Activated CD8-positive, alpha-beta T cell treated with anti-CD3 and anti-CD28 coated beads, Interleukin-2, amount 10 ng/mL, durations not matched to agents 7 days and 5 days (primary cell): ENCODE data around the gene MAN2A2. TPM values are rescaled to one million over a fixed set of nuclear protein-coding genes. Genes with fewer than 3 reads are reported as not detected.
"Not testable (repeated sequence)": the region's sequence is repeated elsewhere in the genome, so short reads cannot be mapped to it uniquely, and the experiment has no call there.

Source experiments
- ATAC-seq: fragments of 150-1000 bp; cut with Tn5 transposase; one replicate; pipeline ENCODE4 v1.10.0; 2021; ENCODE audit warnings: moderate library complexity
- CTCF ChIA-PET: fragments of 350-600 bp; sonication (Branson Sonifier 250); formaldehyde crosslinking; loops from one replicate; lab custom pipeline; 2021; ENCODE audit warnings: antibody characterized with exemption; lab: Charles Lee
- POLR2A ChIA-PET: fragments of 350-600 bp; sonication (Branson Sonifier 250); formaldehyde crosslinking; loops from one replicate; lab custom pipeline; 2021; ENCODE audit warnings: antibody characterized with exemption; lab: Charles Lee
- DNase-seq: peaks from one replicate; pipeline ENCODE4 v3.0.0-alpha.2; 2020
- H3K27ac Mint-ChIP-seq: one replicate; pipeline ENCODE4 v1.8.0; 2021; ENCODE audit warnings: mild to moderate bottlenecking, mixed read lengths
- H3K27me3 Mint-ChIP-seq: one replicate; pipeline ENCODE4 v1.8.0; 2021; ENCODE audit warnings: low read depth, mixed read lengths
- H3K36me3 Mint-ChIP-seq: one replicate; pipeline ENCODE4 v1.8.0; 2021; ENCODE audit warnings: low read depth, mixed read lengths
- H3K4me1 Mint-ChIP-seq: one replicate; pipeline ENCODE4 v1.8.0; 2021; ENCODE audit warnings: low read depth, mixed read lengths
- H3K4me3 Mint-ChIP-seq: one replicate; pipeline ENCODE4 v1.8.0; 2021; ENCODE audit warnings: mild to moderate bottlenecking, mixed read lengths
- H3K9me3 Mint-ChIP-seq: one replicate; pipeline ENCODE4 v1.8.0; 2022; ENCODE audit warnings: mixed read lengths; ENCODE audit not compliant: insufficient read depth
- total RNA-seq, 2 experiments: library from RNA; stranded (reverse); gene quantifications; one replicate each; pipeline ENCODE4 v1.2.3, GENCODE V29; 2021

MAN2A2 gene
- total RNA-seq, 2 experiments from 2014 or later, result 82.7 to 97.7 TPM

DNA sequence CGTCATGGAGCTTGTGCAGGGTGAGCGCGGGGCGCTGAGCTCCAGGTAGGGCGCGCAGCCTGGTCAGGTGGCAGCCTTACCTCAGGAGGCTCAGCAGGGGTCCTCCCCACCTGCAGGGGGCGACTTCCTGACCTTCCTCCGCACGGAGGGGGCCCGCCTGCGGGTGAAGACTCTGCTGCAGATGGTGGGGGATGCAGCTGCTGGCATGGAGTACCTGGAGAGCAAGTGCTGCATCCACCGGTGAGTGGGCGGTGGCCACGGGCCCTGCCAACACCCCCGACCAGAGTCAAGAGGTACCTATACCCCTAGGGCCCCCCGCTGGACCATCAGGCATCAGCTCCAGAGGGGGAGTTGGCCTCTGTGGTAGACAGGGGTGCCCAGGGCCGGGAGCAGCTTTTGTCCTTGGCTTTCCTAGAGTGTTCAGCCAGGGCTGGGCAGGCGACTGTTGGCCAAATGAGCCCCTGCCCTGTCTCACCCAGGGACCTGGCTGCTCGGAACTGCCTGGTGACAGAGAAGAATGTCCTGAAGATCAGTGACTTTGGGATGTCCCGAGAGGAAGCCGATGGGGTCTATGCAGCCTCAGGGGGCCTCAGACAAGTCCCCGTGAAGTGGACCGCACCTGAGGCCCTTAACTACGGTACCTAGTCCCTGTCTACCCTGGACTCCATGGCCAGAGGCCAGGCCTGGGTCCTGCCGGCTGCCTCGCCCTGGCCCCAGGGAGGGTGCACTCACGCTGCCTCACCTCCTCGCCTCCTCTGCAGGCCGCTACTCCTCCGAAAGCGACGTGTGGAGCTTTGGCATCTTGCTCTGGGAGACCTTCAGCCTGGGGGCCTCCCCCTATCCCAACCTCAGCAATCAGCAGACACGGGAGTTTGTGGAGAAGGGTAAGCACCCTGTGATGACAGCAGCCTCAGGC, 9.7 kb upstream of the MAN2A2 start:
- POLR2A ChIA-PET, result interaction anchor here (1.7 kb wide), 1 partner anchor 10 kb away, joined by 5 read pairs; the partner anchor contains the start of gene MAN2A2
- Mint-ChIP-seq H3K4me1 (peaks cover 11% of the 10 kb centered on the region), H3K27me3 (no peaks in the 10 kb centered on the region), H3K36me3 (peaks cover 15% of the 10 kb centered on the region), H3K4me3 (no peak overlapping the region), H3K9me3 (no peaks in the 10 kb centered on the region), H3K27ac (no peak overlapping the region)
- CTCF ChIA-PET, result interaction anchor here (2.4 to 17.2 kb wide), 2 partner anchors 8 to 37 kb away, joined by 19 to 328 read pairs; partner anchors contain the start of genes HDDC3 and UNC45A
- ATAC-seq (no peak), DNase-seq (no peak)

DNA sequence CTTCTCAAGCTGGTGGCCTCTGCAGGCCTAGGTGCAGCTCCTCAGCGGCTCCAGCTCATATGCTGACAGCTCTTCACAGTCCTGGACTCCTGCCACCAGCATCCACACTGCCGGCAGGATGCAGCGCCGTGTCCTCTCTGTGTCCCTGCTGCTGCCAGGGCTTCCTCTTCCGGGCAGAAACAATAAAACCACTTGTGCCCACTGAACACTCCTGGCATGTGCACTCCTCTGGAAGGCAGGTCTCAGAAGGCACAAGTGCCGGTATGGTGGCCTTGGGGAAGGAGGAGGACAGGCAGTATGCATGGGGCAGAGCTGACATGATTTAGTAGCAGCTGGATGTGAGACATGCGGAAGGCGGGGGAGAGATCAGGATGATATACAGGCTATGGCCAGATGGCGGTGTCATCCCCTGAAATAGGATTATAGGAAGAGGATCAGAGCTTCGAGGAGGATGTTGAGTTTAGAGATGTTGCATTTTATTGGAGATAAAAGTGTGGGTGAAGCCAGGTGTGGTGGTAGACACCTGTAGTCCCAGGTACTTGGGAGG, 7.5 kb upstream of the MAN2A2 start:
- Mint-ChIP-seq H3K4me3 (no peak overlapping the region), H3K4me1 (no peaks in the 10 kb centered on the region), H3K36me3 (peaks cover 14% of the 10 kb centered on the region), H3K27ac (no peak overlapping the region), H3K27me3 (no peaks in the 10 kb centered on the region), H3K9me3 (no peaks in the 10 kb centered on the region)
- DNase-seq (no peak), ATAC-seq (no peak)
- ChIA-PET CTCF (interaction anchor here (2.4 to 17.2 kb wide), 2 partner anchors 10 to 35 kb away, joined by 19 to 328 read pairs; partner anchors contain the start of genes HDDC3 and UNC45A), POLR2A (interaction anchor here (0.6 to 1.0 kb wide), 2 partner anchors 9 to 25 kb away, joined by 3 to 4 read pairs; no protein-coding TSS in a partner anchor)

DNA sequence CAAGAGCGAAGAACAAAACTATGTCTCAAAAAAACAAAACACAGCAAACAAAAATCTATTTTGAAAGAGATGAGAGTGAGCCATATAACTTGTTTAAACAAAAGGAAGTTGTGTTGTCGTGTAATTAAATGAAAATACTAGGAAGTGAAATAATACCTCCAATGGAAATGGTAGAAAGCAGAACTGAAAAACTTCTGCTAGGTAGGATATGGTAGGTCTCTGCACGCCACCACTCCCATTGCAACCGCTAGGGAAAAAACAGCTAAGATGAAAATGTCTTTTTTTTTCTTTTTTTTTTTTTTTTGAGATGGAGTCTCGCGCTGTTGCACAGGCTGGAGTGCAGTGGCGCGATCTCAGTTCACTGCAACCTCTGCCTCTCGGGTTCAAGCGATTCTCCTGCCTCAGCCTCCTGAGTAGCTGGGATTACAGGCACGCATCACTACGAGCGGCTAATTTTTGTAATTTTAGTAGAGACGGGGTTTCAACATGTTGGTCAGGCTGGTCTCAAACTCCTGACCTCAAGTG, 5.9 kb upstream of the MAN2A2 start:
- H3K27me3 Mint-ChIP-seq, POLR2A ChIA-PET, DNase-seq, H3K9me3 Mint-ChIP-seq, H3K27ac Mint-ChIP-seq, ATAC-seq, H3K4me3 Mint-ChIP-seq: not testable (repeated sequence)
- CTCF ChIA-PET, result interaction anchor here (1.2 to 17.2 kb wide), 2 partner anchors 11 to 33 kb away, joined by 3 to 328 read pairs; partner anchors contain the start of genes HDDC3 and UNC45A
- H3K36me3 Mint-ChIP-seq, result peaks cover 11% of the 10 kb centered on the region
- H3K4me1 Mint-ChIP-seq, result peaks cover 12% of the 10 kb centered on the region

DNA sequence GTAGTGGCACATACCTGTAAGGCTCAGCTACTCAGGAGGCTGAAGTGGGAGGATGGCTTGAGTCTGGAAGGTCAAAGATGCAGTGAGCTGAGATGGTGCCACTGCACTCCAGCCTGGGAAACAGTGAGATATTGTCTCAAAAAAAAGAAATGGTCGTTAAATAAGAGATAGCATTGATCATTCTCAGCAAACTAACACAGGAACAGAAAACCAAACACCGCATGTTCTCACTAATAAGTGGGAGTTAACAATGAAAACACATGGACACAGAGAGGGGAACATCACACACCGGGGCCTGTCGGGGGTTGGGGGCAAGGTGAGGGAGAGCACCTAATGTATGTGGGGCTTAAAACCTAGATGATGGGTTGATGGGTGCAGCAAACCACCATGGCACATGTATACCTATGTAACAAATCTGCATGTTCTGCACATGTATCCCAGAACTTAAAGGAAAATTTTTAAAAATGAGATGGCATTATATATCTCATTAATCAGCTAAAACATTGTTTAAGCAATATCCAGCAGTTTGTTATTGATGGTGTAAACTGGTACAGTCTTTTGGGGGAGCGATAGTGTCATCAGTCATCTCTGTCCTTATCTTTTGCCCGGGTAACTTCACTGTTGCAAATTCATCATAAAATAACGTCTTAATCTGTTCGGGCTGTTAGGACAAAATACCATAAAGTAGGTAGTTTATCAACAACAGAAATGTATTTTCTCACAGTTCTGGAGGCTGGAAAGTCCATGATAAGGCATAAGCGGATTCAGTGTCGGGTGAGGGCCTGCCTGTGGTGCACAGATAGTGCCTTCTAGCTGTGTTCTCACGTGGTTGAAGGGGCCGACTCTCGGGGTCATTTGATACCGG, 1.7 kb upstream of the MAN2A2 start:
- peak overlapping the region; percentile 90 for H3K4me3 Mint-ChIP-seq
- peaks cover 28% of the 10 kb centered on the region for H3K4me1 Mint-ChIP-seq
- CTCF ChIA-PET, result interaction anchor here (0.7 to 17.2 kb wide), 9 partner anchors 16 to 252 kb away, joined by 3 to 328 read pairs (median 3); partner anchors contain the start of genes HDDC3, RCCD1 and UNC45A
- no peak for DNase-seq
- no peak for ATAC-seq
- POLR2A ChIA-PET, result interaction anchor here (8.8 kb wide), 1 partner anchor 31 kb away, joined by 110 read pairs; the partner anchor contains the start of genes HDDC3 and UNC45A
- no peaks in the 10 kb centered on the region for H3K27me3 Mint-ChIP-seq
- H3K9me3 Mint-ChIP-seq, result no peaks in the 10 kb centered on the region
- peaks cover 16% of the 10 kb centered on the region for H3K36me3 Mint-ChIP-seq
- H3K27ac Mint-ChIP-seq, result peak overlapping the region; percentile 93

DNA sequence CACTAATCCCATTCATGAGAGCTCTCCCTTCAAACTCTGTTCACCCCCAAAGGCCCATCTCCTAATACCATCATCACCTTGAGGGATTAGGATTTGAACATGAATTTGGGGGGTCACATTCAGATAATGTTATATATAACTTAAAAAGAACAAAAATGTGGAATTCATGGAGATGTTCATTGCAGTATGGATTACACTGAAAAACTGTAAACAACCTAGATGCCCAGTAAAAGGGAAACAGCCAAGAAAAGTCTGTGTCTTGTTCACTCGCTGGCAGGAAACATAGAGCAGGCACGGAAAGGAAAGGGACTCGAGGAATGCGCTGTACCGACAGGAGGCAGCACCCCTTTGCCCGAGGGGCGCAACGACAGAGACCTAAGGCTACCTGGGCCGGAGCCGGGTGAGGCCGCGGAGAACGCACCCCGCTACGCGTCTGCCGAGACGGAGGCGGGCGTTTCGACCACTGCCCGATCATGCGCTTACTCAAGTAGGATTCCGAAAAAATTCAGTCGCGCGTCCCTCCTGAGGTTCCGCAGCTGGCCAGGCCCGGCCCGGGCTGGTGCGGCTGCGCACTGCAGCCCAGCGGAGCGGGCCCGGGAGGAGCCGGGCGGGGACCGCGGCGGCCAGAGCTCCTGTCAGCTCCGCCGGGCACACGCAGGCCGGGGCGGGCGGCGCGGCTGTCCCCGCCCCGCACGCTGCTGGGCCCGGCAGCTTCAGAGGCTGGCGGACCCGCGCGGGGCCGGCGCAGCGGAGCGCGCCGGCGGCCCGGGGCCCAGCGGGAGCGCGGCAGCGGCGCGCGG, 862 bp upstream of the MAN2A2 start:
- ATAC-seq, result peak; percentile 84
- H3K4me3 Mint-ChIP-seq, result peak overlapping the region; percentile 90
- H3K27ac Mint-ChIP-seq, result peak overlapping the region; percentile 93
- ChIA-PET CTCF (interaction anchor here (0.7 to 17.2 kb wide), 17 partner anchors 16 to 582 kb away, joined by 3 to 328 read pairs (median 3); partner anchors contain the start of genes HDDC3, RCCD1 and UNC45A), POLR2A (interaction anchor here (0.6 to 8.8 kb wide), 7 partner anchors 10 to 185 kb away, joined by 3 to 110 read pairs (median 5); partner anchors contain the start of genes BLM, HDDC3 and UNC45A)
- no peaks in the 10 kb centered on the region for H3K9me3 Mint-ChIP-seq
- peaks cover 28% of the 10 kb centered on the region for H3K4me1 Mint-ChIP-seq
- DNase-seq, result peak; percentile 80
- H3K27me3 Mint-ChIP-seq, result no peaks in the 10 kb centered on the region
- peaks cover 25% of the 10 kb centered on the region for H3K36me3 Mint-ChIP-seq

DNA sequence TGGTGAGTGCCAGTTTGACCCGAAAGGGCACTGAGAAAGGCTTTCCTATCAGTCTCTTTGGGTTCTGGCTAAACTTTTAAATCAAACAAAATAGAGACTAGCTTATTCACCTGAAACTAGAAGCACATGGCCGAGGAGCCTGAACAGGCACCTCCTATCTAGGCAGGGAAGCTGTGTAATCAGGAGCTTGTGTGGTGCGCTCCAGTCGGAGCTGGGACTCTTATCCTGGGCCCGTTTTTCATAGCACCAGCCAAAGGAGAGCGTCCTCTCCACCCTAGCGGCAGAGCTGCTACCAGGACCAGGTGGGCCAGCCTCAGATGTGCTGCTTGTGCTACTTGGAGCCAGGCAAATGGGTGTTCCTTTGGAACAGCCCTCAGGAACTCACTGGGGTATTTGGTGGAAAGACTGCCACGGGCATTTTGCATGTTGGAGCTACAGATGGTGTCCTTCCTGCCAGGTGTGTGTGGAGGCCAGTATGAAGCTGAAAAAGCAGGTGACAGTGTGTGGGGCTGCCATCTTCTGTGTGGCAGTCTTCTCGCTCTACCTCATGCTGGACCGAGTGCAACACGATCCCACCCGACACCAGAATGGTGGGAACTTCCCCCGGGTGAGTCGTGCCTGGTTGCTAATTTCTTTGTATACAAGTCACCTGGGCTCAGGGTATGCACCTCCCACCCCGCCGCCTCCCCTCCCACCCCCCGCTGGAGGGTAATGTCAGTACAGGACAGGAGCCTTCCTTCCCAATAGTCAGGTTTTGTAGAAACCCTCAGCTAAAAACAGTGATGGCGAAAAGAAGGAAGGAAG, 833 bp downstream of the MAN2A2 start:
- peaks cover 36% of the 10 kb centered on the region for H3K36me3 Mint-ChIP-seq
- DNase-seq, result no peak
- ChIA-PET POLR2A (interaction anchor here (0.6 to 8.8 kb wide), 9 partner anchors 8 to 342 kb away, joined by 3 to 110 read pairs (median 4); partner anchors contain the start of genes BLM, HDDC3, RCCD1 and UNC45A), CTCF (interaction anchor here (0.9 to 17.2 kb wide), 10 partner anchors 10 to 584 kb away, joined by 3 to 328 read pairs (median 4); partner anchors contain the start of genes BLM, HDDC3 and UNC45A)
- no peak for ATAC-seq
- H3K27ac Mint-ChIP-seq, result peak overlapping the region; percentile 88
- peaks cover 28% of the 10 kb centered on the region for H3K4me1 Mint-ChIP-seq
- H3K9me3 Mint-ChIP-seq, result no peaks in the 10 kb centered on the region
- H3K27me3 Mint-ChIP-seq, result no peaks in the 10 kb centered on the region
- H3K4me3 Mint-ChIP-seq, result peak overlapping the region; percentile 79

DNA sequence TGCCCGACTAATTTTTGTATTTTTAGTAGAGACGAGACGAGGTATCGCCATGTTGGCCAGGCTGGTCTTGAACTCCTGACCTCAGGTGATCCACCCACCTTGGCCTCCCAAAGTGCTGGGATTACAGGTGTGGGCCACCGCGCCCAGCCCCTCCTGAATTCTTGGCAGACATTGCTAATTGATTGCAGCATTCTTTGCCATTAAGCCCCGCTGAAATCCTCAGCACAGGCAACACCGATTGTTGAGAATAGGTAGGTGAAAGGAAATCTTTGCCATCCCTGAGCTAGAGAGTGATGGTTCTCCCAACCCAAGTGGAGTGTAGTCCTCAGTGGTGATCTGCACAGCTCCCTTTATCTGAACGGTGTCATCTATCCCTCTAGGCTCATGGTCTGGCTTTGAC, 1.6 kb downstream of the MAN2A2 start:
- Mint-ChIP-seq H3K9me3 (no peaks in the 10 kb centered on the region), H3K27me3 (no peaks in the 10 kb centered on the region), H3K36me3 (peaks cover 41% of the 10 kb centered on the region), H3K4me3 (no peak overlapping the region), H3K27ac (no peak overlapping the region), H3K4me1 (peaks cover 28% of the 10 kb centered on the region)
- ATAC-seq (no peak), DNase-seq (no peak)
- POLR2A ChIA-PET, result interaction anchor here (0.6 to 8.8 kb wide), 3 partner anchors 9 to 185 kb away, joined by 3 to 110 read pairs (median 5); partner anchors contain the start of genes HDDC3 and UNC45A
- CTCF ChIA-PET, result interaction anchor here (0.9 to 17.2 kb wide), 3 partner anchors 14 to 405 kb away, joined by 3 to 328 read pairs (median 5); partner anchors contain the start of genes HDDC3 and UNC45A

DNA sequence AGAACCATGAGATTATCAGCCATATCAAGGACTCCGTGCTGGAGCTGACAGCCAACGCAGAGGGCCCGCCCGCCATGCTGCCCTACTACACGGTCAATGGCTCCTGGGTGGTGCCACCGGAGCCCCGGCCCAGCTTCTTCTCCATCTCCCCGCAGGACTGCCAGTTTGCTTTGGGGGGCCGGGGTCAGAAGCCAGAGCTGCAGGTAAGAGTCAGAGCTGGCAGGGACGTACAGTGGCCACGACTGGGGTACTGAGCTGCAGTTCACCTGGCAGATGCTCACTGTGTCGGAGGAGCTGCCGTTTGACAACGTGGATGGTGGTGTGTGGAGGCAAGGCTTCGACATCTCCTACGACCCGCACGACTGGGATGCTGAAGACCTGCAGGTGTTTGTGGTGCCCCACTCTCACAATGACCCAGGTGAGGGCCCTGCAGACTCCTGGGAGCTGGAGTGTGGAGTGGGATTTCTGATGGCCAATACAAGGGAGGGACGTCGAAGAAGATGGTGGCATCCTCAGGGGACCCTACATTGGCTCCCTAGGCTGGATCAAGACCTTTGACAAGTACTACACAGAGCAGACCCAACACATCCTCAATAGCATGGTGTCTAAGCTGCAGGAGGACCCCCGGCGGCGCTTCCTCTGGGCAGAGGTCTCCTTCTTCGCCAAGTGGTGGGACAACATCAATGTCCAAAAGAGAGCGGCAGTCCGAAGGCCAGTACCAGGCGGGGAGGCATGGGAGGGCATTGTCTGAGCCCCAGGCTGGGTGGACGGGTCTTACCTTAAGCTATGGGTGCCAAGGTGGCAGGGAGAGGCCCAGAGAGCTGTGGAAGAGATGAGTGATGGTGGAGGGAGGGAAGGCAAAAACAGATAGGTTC, 2.4 kb downstream of the MAN2A2 start:
- Mint-ChIP-seq H3K4me1 (peaks cover 28% of the 10 kb centered on the region), H3K27me3 (no peaks in the 10 kb centered on the region), H3K9me3 (no peaks in the 10 kb centered on the region), H3K36me3 (peaks cover 49% of the 10 kb centered on the region), H3K27ac (no peak overlapping the region), H3K4me3 (no peak overlapping the region)
- ChIA-PET POLR2A (interaction anchor here (0.6 to 8.8 kb wide), 3 partner anchors 8 to 185 kb away, joined by 3 to 110 read pairs (median 5); partner anchors contain the start of genes HDDC3 and UNC45A), CTCF (interaction anchor here (0.9 to 17.2 kb wide), 2 partner anchors 13 to 25 kb away, joined by 5 to 328 read pairs; partner anchors contain the start of genes HDDC3 and UNC45A)
- DNase-seq, result no peak
- no peak for ATAC-seq
